CD4-positive, CD25-positive, alpha-beta regulatory T cell (primary cell): ENCODE measurements around the gene ZNRF3. TPM values are rescaled to one million over a fixed set of nuclear protein-coding genes. Genes with fewer than 3 reads are reported as not detected.
A peak's percentile ranks its signal among the peaks of the same experiment; 100 is the strongest.

Source experiments
- ATAC-seq, 2 donors: fragments of 150-1000 bp; cut with Tn5 transposase; one replicate each; pipeline ENCODE4 v1.10.0; 2021; ENCODE audit warnings: low read depth in 2 of 2, moderate number of reproducible peaks in 2 of 2, moderate library complexity in 1 of 2
- DNase-seq, 3 donors: peaks; one replicate each; pipeline versions ENCODE4 v3.0.0 to v3.0.0-alpha.2; 2012 to 2022; ENCODE audit warnings: mixed read lengths in 1 of 3
- H3K27ac ChIP-seq: one replicate; pipeline ENCODE4 v1.7.0; 2013; ENCODE audit warnings: mild to moderate bottlenecking, low read length; ENCODE audit not compliant: insufficient read depth, poor library complexity, severe bottlenecking
- H3K27me3 ChIP-seq: one replicate; pipeline ENCODE4 v1.7.0; 2013; ENCODE audit warnings: low read length; ENCODE audit not compliant: control insufficient read depth, insufficient read depth
- H3K36me3 ChIP-seq: one replicate; pipeline ENCODE4 v1.7.0; 2013; ENCODE audit warnings: mild to moderate bottlenecking, low read length, moderate library complexity; ENCODE audit not compliant: control insufficient read depth, insufficient read depth
- H3K4me1 ChIP-seq: 2 replicates; pipeline ENCODE4 v1.7.0; 2013; ENCODE audit warnings: mild to moderate bottlenecking, low read length; ENCODE audit not compliant: insufficient read depth, control insufficient read depth, poor library complexity, severe bottlenecking
- H3K4me3 ChIP-seq: one replicate; pipeline ENCODE4 v1.7.0; 2013; ENCODE audit warnings: low read depth, mild to moderate bottlenecking, low read length, moderate library complexity
- H3K9me3 ChIP-seq, 2 experiments: 1 replicate in 1 of 2; 2 replicates in 1 of 2; pipeline ENCODE4 v1.7.0; 2013; ENCODE audit warnings: low read length in 2 of 2, mild to moderate bottlenecking in 1 of 2, moderate library complexity in 1 of 2; ENCODE audit not compliant: control insufficient read depth in 2 of 2
- H3K27ac Mint-ChIP-seq, 3 donors: one replicate each; pipeline ENCODE4 v1.8.0; 2020 to 2022; ENCODE audit warnings: mild to moderate bottlenecking in 3 of 3, mixed read lengths in 3 of 3, moderate library complexity in 2 of 3
- H3K27me3 Mint-ChIP-seq: one replicate; pipeline ENCODE4 v1.8.0; 2022; ENCODE audit warnings: mild to moderate bottlenecking, mixed read lengths
- H3K36me3 Mint-ChIP-seq: one replicate; pipeline ENCODE4 v1.8.0; 2020; ENCODE audit warnings: mixed read lengths
- H3K4me1 Mint-ChIP-seq, 4 donors: one replicate each; pipeline ENCODE4 v1.8.0; 2020 to 2022; ENCODE audit warnings: mixed read lengths in 4 of 4, mild to moderate bottlenecking in 1 of 4
- H3K4me3 Mint-ChIP-seq, 4 donors: one replicate each; pipeline ENCODE4 v1.8.0; 2020 to 2022; ENCODE audit warnings: mild to moderate bottlenecking in 4 of 4, mixed read lengths in 4 of 4, moderate library complexity in 3 of 4
- H3K9me3 Mint-ChIP-seq, 7 donors: one replicate each; pipeline ENCODE4 v1.8.0; 2020 to 2022; ENCODE audit warnings: mixed read lengths in 7 of 7, mild to moderate bottlenecking in 3 of 7, moderate library complexity in 2 of 7
- polyA plus RNA-seq, 4 donors: library from polyadenylated mRNA; unstranded; fragments of 300-500 nt; fragmentation: Illumina TruSeq; gene quantifications; one replicate each; pipeline ENCODE4 v1.2.3, GENCODE V29; 2021
- total RNA-seq: library from RNA; stranded (reverse); gene quantifications from one replicate; pipeline ENCODE4 v1.2.3, GENCODE V29; 2022

The ZNRF3 gene
- total and polyA plus RNA-seq, 5 donors from 2014 or later = 0.06 to 0.35 (median 0.24) TPM

GRCh38 chr22:29040385-29041275, 157.3 kb downstream of the ZNRF3 start:
- no peak overlapping the region for H3K4me3 Mint-ChIP-seq
- peak; percentile 48 to 80 (median 70) for DNase-seq

GRCh38 chr22:29041408-29041807, 158.0 kb downstream of the ZNRF3 start:
- no peaks in the 10 kb centered on the region for H3K4me1 ChIP-seq
- no peak overlapping the region for H3K27ac Mint-ChIP-seq
- ATAC-seq = no peak

More at GRCh38 chr22:29040385-29041275, 157.3 kb downstream of the ZNRF3 start:
- Mint-ChIP-seq H3K4me1 (peaks cover 0 to 3% (median 0%) of the 10 kb centered on the region in 4 donors), H3K36me3 (no peaks in the 10 kb centered on the region), H3K27ac (no peak overlapping the region), H3K9me3 (no peaks in the 10 kb centered on the region), H3K27me3 (no peaks in the 10 kb centered on the region)
- Histone ChIP-seq H3K27me3 (no peaks in the 10 kb centered on the region), H3K4me3 (no peak overlapping the region), H3K27ac (no peak overlapping the region), H3K4me1 (no peaks in the 10 kb centered on the region), H3K36me3 (no peaks in the 10 kb centered on the region), H3K9me3 (no peaks in the 10 kb centered on the region)
- peak in 1 of 2 donors; percentile 45 for ATAC-seq

GRCh38 chr22:29043906-29044575, 160.7 kb downstream of the ZNRF3 start:
- no peak for ATAC-seq

More at GRCh38 chr22:29041408-29041807, 158.0 kb downstream of the ZNRF3 start:
- Mint-ChIP-seq H3K9me3 (no peaks in the 10 kb centered on the region), H3K27me3 (no peaks in the 10 kb centered on the region), H3K4me3 (no peak overlapping the region), H3K36me3 (no peaks in the 10 kb centered on the region), H3K4me1 (peaks cover 0 to 2% (median 0%) of the 10 kb centered on the region in 4 donors)
- Histone ChIP-seq H3K4me3 (no peak overlapping the region), H3K27me3 (no peaks in the 10 kb centered on the region), H3K36me3 (no peaks in the 10 kb centered on the region), H3K27ac (no peak overlapping the region), H3K9me3 (no peaks in the 10 kb centered on the region)
- no peak for DNase-seq

GRCh38 chr22:29044657-29045176, 161.3 kb downstream of the ZNRF3 start:
- ATAC-seq = no peak
- Mint-ChIP-seq H3K4me1 (peaks cover 0 to 2% (median 0%) of the 10 kb centered on the region in 4 donors), H3K9me3 (no peaks in the 10 kb centered on the region), H3K36me3 (peaks cover 3% of the 10 kb centered on the region), H3K4me3 (no peak overlapping the region), H3K27ac (no peak overlapping the region), H3K27me3 (no peaks in the 10 kb centered on the region)
- no peak for DNase-seq
- H3K27ac ChIP-seq = no peak overlapping the region
- H3K9me3 ChIP-seq = no peaks in the 10 kb centered on the region
- H3K36me3 ChIP-seq = no peaks in the 10 kb centered on the region
- H3K4me1 ChIP-seq = no peaks in the 10 kb centered on the region
- no peaks in the 10 kb centered on the region for H3K27me3 ChIP-seq
- H3K4me3 ChIP-seq = no peak overlapping the region

More at GRCh38 chr22:29043906-29044575, 160.7 kb downstream of the ZNRF3 start:
- Histone ChIP-seq H3K9me3 (no peaks in the 10 kb centered on the region), H3K4me3 (no peak overlapping the region), H3K4me1 (no peaks in the 10 kb centered on the region), H3K36me3 (no peaks in the 10 kb centered on the region), H3K27ac (no peak overlapping the region), H3K27me3 (no peaks in the 10 kb centered on the region)
- peaks cover 3% of the 10 kb centered on the region for H3K36me3 Mint-ChIP-seq
- peaks cover 0 to 2% (median 0%) of the 10 kb centered on the region in 4 donors for H3K4me1 Mint-ChIP-seq
- no peak overlapping the region for H3K27ac Mint-ChIP-seq
- no peak overlapping the region for H3K4me3 Mint-ChIP-seq
- H3K9me3 Mint-ChIP-seq = no peaks in the 10 kb centered on the region
- no peak for DNase-seq
- H3K27me3 Mint-ChIP-seq = no peaks in the 10 kb centered on the region

- Histone ChIP-seq H3K36me3 (no peaks in the 10 kb centered on the region), H3K9me3 (no peaks in the 10 kb centered on the region), H3K27ac (no peak overlapping the region), H3K27me3 (no peaks in the 10 kb centered on the region), H3K4me3 (no peak overlapping the region), H3K4me1 (no peaks in the 10 kb centered on the region)
- H3K9me3 Mint-ChIP-seq = no peaks in the 10 kb centered on the region
- ATAC-seq (no peak), DNase-seq (no peak)
- no peaks in the 10 kb centered on the region for H3K4me1 Mint-ChIP-seq
- no peak overlapping the region for H3K4me3 Mint-ChIP-seq
- no peaks in the 10 kb centered on the region for H3K27me3 Mint-ChIP-seq
- no peak overlapping the region for H3K27ac Mint-ChIP-seq
- H3K36me3 Mint-ChIP-seq = peaks cover 3% of the 10 kb centered on the region
These were observed 165.7 kb downstream of the ZNRF3 start for GRCh38 chr22:29048822-29049654.

- Histone ChIP-seq H3K4me1 (no peaks in the 10 kb centered on the region), H3K27ac (no peak overlapping the region), H3K27me3 (no peaks in the 10 kb centered on the region), H3K9me3 (no peaks in the 10 kb centered on the region), H3K36me3 (no peaks in the 10 kb centered on the region), H3K4me3 (no peak overlapping the region)
- ATAC-seq (no peak), DNase-seq (no peak)
- H3K9me3 Mint-ChIP-seq = no peaks in the 10 kb centered on the region
- no peaks in the 10 kb centered on the region for H3K27me3 Mint-ChIP-seq
- H3K27ac Mint-ChIP-seq = no peak overlapping the region
- H3K4me1 Mint-ChIP-seq = no peaks in the 10 kb centered on the region
- H3K36me3 Mint-ChIP-seq = peaks cover 3% of the 10 kb centered on the region
- H3K4me3 Mint-ChIP-seq = no peak overlapping the region
These were observed 166.4 kb downstream of the ZNRF3 start for GRCh38 chr22:29049655-29050263.

- Histone ChIP-seq H3K4me1 (no peaks in the 10 kb centered on the region), H3K36me3 (no peaks in the 10 kb centered on the region), H3K9me3 (no peaks in the 10 kb centered on the region), H3K27ac (no peak overlapping the region), H3K27me3 (no peaks in the 10 kb centered on the region), H3K4me3 (no peak overlapping the region)
- DNase-seq = no peak
- no peak overlapping the region for H3K27ac Mint-ChIP-seq
- no peaks in the 10 kb centered on the region for H3K9me3 Mint-ChIP-seq
- no peak for ATAC-seq
- H3K36me3 Mint-ChIP-seq = peaks cover 3% of the 10 kb centered on the region
- no peak overlapping the region for H3K4me3 Mint-ChIP-seq
- no peaks in the 10 kb centered on the region for H3K27me3 Mint-ChIP-seq
- no peaks in the 10 kb centered on the region for H3K4me1 Mint-ChIP-seq
These were observed 167.1 kb downstream of the ZNRF3 start for GRCh38 chr22:29050457-29050856.
